ENCODE results near the gene SLC22A14. TPM values are rescaled to one million over a fixed set of nuclear protein-coding genes. Genes with fewer than 3 reads are reported as not detected.
"Not testable (repeated sequence)": the region's sequence is repeated elsewhere in the genome, so short reads cannot be mapped to it uniquely, and the experiment has no call there.

SLC22A14 gene
- total and polyA plus RNA-seq, 4 donors = 0.17 TPM; not detected in 3

DNA sequence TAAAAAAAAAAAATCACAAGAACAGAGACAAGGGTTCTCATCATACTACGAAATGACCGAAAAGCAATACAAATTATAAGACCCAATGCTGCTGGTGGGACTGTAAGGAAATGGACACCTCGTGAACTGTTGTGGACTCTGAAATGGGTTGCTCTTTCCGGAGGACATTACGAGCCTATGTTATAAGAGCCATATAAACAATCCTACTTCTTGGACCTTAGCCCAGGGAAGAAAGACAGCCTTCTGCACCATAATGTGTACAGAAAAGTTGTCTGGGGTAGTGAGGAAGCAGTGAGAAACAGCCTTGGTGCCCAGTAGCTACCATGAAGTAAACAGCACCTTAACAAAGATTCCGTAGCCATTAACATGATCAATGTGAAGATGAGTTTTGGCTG, 2.7 kb downstream of the SLC22A14 start:
- TF ChIP-seq, protein P1, sequence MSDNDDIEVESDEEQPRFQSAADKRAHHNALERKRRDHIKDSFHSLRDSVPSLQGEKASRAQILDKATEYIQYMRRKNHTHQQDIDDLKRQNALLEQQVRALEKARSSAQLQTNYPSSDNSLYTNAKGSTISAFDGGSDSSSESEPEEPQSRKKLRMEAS (IDR thresholded peaks at IDR 0.05) = no peak
- TF ChIP-seq GABPA (IDR thresholded peaks at IDR 0.05 in 1 of 2, conservative IDR thresholded peaks at IDR 0.05 in 1 of 2) (no peak), HNF4G (IDR thresholded peaks at IDR 0.05) (no peak), EGR1 (IDR thresholded peaks at IDR 0.05; ENCODE audit: low read depth in 2 of 2) (no peak), HNF4A (conservative IDR thresholded peaks at IDR 0.05) (no peak), JUND (IDR thresholded peaks at IDR 0.05) (no peak)
- TF ChIP-seq, protein P2, sequence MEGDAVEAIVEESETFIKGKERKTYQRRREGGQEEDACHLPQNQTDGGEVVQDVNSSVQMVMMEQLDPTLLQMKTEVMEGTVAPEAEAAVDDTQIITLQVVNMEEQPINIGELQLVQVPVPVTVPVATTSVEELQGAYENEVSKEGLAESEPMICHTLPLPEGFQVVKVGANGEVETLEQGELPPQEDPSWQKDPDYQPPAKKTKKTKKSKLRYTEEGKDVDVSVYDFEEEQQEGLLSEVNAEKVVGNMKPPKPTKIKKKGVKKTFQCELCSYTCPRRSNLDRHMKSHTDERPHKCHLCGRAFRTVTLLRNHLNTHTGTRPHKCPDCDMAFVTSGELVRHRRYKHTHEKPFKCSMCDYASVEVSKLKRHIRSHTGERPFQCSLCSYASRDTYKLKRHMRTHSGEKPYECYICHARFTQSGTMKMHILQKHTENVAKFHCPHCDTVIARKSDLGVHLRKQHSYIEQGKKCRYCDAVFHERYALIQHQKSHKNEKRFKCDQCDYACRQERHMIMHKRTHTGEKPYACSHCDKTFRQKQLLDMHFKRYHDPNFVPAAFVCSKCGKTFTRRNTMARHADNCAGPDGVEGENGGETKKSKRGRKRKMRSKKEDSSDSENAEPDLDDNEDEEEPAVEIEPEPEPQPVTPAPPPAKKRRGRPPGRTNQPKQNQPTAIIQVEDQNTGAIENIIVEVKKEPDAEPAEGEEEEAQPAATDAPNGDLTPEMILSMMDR (IDR thresholded peaks at IDR 0.05; ENCODE audit: low read depth, low read length, missing input control) = no peak
- TF ChIP-seq, protein P3, sequence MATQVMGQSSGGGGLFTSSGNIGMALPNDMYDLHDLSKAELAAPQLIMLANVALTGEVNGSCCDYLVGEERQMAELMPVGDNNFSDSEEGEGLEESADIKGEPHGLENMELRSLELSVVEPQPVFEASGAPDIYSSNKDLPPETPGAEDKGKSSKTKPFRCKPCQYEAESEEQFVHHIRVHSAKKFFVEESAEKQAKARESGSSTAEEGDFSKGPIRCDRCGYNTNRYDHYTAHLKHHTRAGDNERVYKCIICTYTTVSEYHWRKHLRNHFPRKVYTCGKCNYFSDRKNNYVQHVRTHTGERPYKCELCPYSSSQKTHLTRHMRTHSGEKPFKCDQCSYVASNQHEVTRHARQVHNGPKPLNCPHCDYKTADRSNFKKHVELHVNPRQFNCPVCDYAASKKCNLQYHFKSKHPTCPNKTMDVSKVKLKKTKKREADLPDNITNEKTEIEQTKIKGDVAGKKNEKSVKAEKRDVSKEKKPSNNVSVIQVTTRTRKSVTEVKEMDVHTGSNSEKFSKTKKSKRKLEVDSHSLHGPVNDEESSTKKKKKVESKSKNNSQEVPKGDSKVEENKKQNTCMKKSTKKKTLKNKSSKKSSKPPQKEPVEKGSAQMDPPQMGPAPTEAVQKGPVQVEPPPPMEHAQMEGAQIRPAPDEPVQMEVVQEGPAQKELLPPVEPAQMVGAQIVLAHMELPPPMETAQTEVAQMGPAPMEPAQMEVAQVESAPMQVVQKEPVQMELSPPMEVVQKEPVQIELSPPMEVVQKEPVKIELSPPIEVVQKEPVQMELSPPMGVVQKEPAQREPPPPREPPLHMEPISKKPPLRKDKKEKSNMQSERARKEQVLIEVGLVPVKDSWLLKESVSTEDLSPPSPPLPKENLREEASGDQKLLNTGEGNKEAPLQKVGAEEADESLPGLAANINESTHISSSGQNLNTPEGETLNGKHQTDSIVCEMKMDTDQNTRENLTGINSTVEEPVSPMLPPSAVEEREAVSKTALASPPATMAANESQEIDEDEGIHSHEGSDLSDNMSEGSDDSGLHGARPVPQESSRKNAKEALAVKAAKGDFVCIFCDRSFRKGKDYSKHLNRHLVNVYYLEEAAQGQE (IDR thresholded peaks at IDR 0.05) = no peak
- Histone ChIP-seq H3K36me3 (ENCODE audit: control insufficient read depth in 4 of 4, insufficient read depth in 3 of 4, low read depth in 1 of 4, low read length in 3 of 4) (no peaks in the 10 kb centered on the region), H3K4me1 (ENCODE audit: control insufficient read depth in 4 of 4, insufficient read depth in 4 of 4, low read length in 3 of 4) (no peaks in the 10 kb centered on the region), H3K9me3 (ENCODE audit: control insufficient read depth in 4 of 4, low read length in 3 of 4) (no peaks in the 10 kb centered on the region), H3K27me3 (ENCODE audit: control insufficient read depth in 4 of 4, insufficient read depth in 4 of 4, low read length in 3 of 4) (no peaks in the 10 kb centered on the region), H3K9ac (ENCODE audit: low read depth in 1 of 2, low read length in 2 of 2) (no peak overlapping the region), H3K4me3 (ENCODE audit: low read depth in 1 of 3, low read length in 3 of 3) (no peak overlapping the region), H3K27ac (ENCODE audit: low read depth in 1 of 2, low read length in 2 of 2) (no peak overlapping the region)
- no peak for DNase-seq (ENCODE audit: low spot score)
- WGBS = 87% methylated on average over 6 of the region's 6 CpGs

DNA sequence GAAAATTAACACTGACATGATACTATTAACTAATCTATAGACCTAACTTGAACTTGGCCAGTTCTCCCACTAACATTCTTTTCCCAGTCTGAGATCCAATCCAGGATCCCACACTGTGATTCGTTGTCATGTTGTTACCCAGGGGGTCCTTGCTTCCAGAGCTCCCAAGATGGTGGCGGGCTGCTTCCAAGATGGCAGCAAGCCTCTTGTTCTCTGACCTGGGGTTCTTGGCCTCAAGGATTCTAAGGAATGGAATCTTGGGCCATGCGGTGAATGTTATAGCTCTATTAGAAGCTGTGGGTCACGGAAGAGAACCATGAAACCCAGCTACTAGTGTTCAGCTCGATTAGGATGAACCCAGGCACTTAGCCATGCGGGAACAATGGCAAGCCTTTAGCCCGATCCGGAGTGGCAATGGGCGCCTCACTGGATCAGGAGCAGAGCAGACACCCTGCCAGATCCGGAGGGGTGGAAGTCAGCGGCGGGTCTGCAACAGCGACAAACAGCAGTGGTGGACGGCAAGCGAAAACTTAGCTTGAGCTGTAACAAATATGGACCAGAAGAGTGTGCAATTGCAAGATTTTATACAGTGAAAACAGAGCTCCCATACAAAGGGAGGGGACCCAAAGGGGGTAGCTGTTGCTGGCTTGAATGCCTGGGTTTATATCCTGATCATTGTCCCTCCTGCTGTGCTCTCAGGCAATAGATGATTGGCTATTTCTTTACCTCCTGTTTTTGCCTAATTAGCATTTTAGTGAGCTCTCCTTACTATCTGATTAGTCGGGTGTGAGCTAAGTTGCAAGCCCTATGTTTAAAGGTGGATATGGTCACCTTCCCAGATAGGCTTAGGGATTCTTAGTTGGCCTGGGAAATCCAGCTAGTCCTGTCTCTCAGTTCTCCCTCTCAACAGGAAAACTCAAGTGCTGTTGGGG, 7.5 kb downstream of the SLC22A14 start:
- WGBS = 93% methylated on average over 16 of the region's 16 CpGs
- not testable (repeated sequence) for H3K4me3 ChIP-seq (ENCODE audit: low read depth in 1 of 3, low read length in 3 of 3); H3K9me3 ChIP-seq (ENCODE audit: control insufficient read depth in 4 of 4, low read length in 3 of 4); DNase-seq (ENCODE audit: low spot score); H3K9ac ChIP-seq (ENCODE audit: low read depth in 1 of 2, low read length in 2 of 2); H3K36me3 ChIP-seq (ENCODE audit: control insufficient read depth in 4 of 4, insufficient read depth in 3 of 4, low read depth in 1 of 4, low read length in 3 of 4); H3K27me3 ChIP-seq (ENCODE audit: control insufficient read depth in 4 of 4, insufficient read depth in 4 of 4, low read length in 3 of 4); H3K4me1 ChIP-seq (ENCODE audit: control insufficient read depth in 4 of 4, insufficient read depth in 4 of 4, low read length in 3 of 4); H3K27ac ChIP-seq (ENCODE audit: low read depth in 1 of 2, low read length in 2 of 2)

DNA sequence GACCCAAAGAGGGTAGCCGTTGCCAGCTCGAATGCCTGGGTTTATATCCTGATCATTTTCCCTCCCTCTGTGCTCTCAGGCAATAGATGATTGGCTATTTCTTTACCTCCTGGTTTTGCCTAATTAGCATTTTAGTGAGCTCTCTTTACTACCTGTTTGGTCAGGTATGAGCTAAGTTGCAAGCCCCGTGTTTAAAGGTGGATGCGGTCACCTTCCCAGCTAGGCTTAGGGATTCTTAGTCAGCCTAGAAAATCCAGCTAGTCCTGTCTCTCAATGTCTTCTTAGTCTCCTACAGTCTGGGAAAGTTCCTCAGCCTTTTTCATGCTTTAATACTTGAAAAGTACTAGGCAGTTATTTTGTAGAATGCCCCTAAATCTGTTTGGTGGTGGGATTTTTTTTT, 15.0 kb downstream of the SLC22A14 start:
- not testable (repeated sequence) for H3K4me3 ChIP-seq (ENCODE audit: low read depth in 1 of 3, low read length in 3 of 3); H3K9ac ChIP-seq (ENCODE audit: low read depth in 1 of 2, low read length in 2 of 2); H3K36me3 ChIP-seq (ENCODE audit: control insufficient read depth in 4 of 4, insufficient read depth in 3 of 4, low read depth in 1 of 4, low read length in 3 of 4); H3K27me3 ChIP-seq (ENCODE audit: control insufficient read depth in 4 of 4, insufficient read depth in 4 of 4, low read length in 3 of 4); H3K27ac ChIP-seq (ENCODE audit: low read depth in 1 of 2, low read length in 2 of 2); DNase-seq (ENCODE audit: low spot score); H3K9me3 ChIP-seq (ENCODE audit: control insufficient read depth in 4 of 4, low read length in 3 of 4); H3K4me1 ChIP-seq (ENCODE audit: control insufficient read depth in 4 of 4, insufficient read depth in 4 of 4, low read length in 3 of 4)
- 89% methylated on average over 4 of the region's 4 CpGs for WGBS

Measured in liver (tissue), 9 donors.